Esophagus squamous epithelium (tissue), 4 donors: ENCODE measurements around the gene POM121L12.

Experiments used
- CTCF ChIP-seq, 6 experiments: fragments of 450-650 bp in 4 of 6; fragments of 200-600 bp in 2 of 6; sonication (generic) in 2 of 6; IDR thresholded peaks; one replicate each; pipeline ENCODE4 v1.5.1; 2016 to 2019; ENCODE audit warnings: antibody characterized with exemption in 6 of 6, mild to moderate bottlenecking in 4 of 6, moderate library complexity in 4 of 6
- POLR2A ChIP-seq, 4 donors: fragments of 450-650 bp; IDR thresholded peaks; one replicate each; pipeline ENCODE4 v1.6.1; 2017; ENCODE audit warnings: antibody characterized with exemption in 4 of 4, mild to moderate bottlenecking in 4 of 4, moderate library complexity in 3 of 4

- no peak for TF ChIP-seq POLR2A (IDR thresholded peaks at IDR 0.05)
- TF ChIP-seq CTCF (IDR thresholded peaks at IDR 0.05) = no peak
Observed at GRCh38 chr7:53059591-53059990, 24.2 kb downstream of the POM121L12 start.
